Measurements from ENCODE around the gene TMEM116.

GRCh38 chr12:111993292-111994150 lies 19.4 kb downstream of the TMEM116 start:
- TF ChIP-seq, protein P1, sequence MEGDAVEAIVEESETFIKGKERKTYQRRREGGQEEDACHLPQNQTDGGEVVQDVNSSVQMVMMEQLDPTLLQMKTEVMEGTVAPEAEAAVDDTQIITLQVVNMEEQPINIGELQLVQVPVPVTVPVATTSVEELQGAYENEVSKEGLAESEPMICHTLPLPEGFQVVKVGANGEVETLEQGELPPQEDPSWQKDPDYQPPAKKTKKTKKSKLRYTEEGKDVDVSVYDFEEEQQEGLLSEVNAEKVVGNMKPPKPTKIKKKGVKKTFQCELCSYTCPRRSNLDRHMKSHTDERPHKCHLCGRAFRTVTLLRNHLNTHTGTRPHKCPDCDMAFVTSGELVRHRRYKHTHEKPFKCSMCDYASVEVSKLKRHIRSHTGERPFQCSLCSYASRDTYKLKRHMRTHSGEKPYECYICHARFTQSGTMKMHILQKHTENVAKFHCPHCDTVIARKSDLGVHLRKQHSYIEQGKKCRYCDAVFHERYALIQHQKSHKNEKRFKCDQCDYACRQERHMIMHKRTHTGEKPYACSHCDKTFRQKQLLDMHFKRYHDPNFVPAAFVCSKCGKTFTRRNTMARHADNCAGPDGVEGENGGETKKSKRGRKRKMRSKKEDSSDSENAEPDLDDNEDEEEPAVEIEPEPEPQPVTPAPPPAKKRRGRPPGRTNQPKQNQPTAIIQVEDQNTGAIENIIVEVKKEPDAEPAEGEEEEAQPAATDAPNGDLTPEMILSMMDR (tag by site-specific recombination; IDR thresholded peaks at IDR 0.05), result no peak
- TF ChIP-seq, protein P2, sequence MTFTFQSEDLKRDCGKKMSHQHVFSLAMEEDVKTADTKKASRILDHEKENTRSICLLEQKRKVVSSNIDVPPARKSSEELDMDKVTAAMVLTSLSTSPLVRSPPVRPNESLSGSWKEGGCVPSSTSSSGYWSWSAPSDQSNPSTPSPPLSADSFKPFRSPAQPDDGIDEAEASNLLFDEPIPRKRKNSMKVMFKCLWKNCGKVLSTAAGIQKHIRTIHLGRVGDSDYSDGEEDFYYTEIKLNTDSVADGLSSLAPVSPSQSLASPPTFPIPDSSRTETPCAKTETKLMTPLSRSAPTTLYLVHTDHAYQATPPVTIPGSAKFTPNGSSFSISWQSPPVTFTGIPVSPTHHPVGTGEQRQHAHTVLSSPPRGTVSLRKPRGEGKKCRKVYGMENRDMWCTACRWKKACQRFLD (tag by site-specific recombination; IDR thresholded peaks at IDR 0.05), result no peak
- TF ChIP-seq ZBTB17 (tag by site-specific recombination; IDR thresholded peaks at IDR 0.05) (peak; percentile 34; the same call in 1 of the 2 replicates), ATF2 (tag by site-specific recombination; IDR thresholded peaks at IDR 0.05; ENCODE audit: low read depth) (no peak), TCF7L2 (IDR thresholded peaks at IDR 0.05; ENCODE audit: borderline replicate concordance, low read depth, low read length) (no peak), YY1 (tag by site-specific recombination; IDR thresholded peaks at IDR 0.05) (no peak), ZNF274 (IDR thresholded peaks at IDR 0.05; ENCODE audit: low read length) (no peak), ZNF274 (tag by site-specific recombination; IDR thresholded peaks at IDR 0.05; ENCODE audit: borderline replicate concordance) (no peak)
- TF ChIP-seq, protein P3, sequence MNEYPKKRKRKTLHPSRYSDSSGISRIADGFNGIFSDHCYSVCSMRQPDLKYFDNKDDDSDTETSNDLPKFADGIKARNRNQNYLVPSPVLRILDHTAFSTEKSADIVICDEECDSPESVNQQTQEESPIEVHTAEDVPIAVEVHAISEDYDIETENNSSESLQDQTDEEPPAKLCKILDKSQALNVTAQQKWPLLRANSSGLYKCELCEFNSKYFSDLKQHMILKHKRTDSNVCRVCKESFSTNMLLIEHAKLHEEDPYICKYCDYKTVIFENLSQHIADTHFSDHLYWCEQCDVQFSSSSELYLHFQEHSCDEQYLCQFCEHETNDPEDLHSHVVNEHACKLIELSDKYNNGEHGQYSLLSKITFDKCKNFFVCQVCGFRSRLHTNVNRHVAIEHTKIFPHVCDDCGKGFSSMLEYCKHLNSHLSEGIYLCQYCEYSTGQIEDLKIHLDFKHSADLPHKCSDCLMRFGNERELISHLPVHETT (tag by site-specific recombination; IDR thresholded peaks at IDR 0.05), result no peak

Measured in HEK293 (cell line).